CD4-positive, alpha-beta T cell (primary cell): ENCODE results near the gene TOB2. TPM values are rescaled to one million over a fixed set of nuclear protein-coding genes. Genes with fewer than 3 reads are reported as not detected.

Experiments
- ATAC-seq: fragments of 200-7000 bp; cut with Tn5 transposase; one replicate; pipeline ENCODE4 v1.10.0; 2022; ENCODE audit warnings: mild to moderate bottlenecking; ENCODE audit not compliant: poor library complexity
- CTCF ChIA-PET: fragments of 350-600 bp; sonication (Branson Sonifier 250); formaldehyde crosslinking; loops from one replicate; lab custom pipeline; 2021; ENCODE audit warnings: antibody characterized with exemption, inconsistent platforms; lab: Charles Lee
- POLR2A ChIA-PET: fragments of 350-600 bp; sonication (Branson Sonifier 250); formaldehyde crosslinking; loops from one replicate; lab custom pipeline; 2021; ENCODE audit warnings: antibody characterized with exemption, inconsistent platforms; lab: Charles Lee
- DNase-seq, 14 experiments: peaks; one replicate each; pipeline ENCODE4 v3.0.0-alpha.2; 2013 to 2020; ENCODE audit warnings: mixed read lengths in 2 of 14
- H3K27ac ChIP-seq, 2 donors: one replicate each; pipeline versions ENCODE4 v1.5.1 to v1.7.0; 2013; ENCODE audit warnings: low read length in 2 of 2, low read depth in 1 of 2, mild to moderate bottlenecking in 1 of 2
- H3K27me3 ChIP-seq, 2 experiments: 1 replicate in 1 of 2; 2 replicates in 1 of 2; pipeline versions ENCODE4 v1.6.1 to v1.7.0; 2013; ENCODE audit warnings: low read length in 2 of 2, control low read depth in 1 of 2, mild to moderate bottlenecking in 1 of 2, moderate library complexity in 1 of 2; ENCODE audit not compliant: insufficient read depth in 2 of 2, control insufficient read depth in 1 of 2
- H3K36me3 ChIP-seq: one replicate; pipeline ENCODE4 v1.6.1; 2013; ENCODE audit warnings: low read length, control low read depth; ENCODE audit not compliant: insufficient read depth
- H3K4me1 ChIP-seq: one replicate; pipeline ENCODE4 v1.6.1; 2013; ENCODE audit warnings: low read length, control low read depth; ENCODE audit not compliant: insufficient read depth
- H3K4me3 ChIP-seq: one replicate; pipeline ENCODE4 v1.5.1; 2013; ENCODE audit warnings: mild to moderate bottlenecking, low read length, moderate library complexity
- H3K9me3 ChIP-seq, 2 experiments: 1 replicate in 1 of 2; 2 replicates in 1 of 2; pipeline versions ENCODE4 v1.6.1 to v1.7.0; 2013; ENCODE audit warnings: low read length in 2 of 2, mild to moderate bottlenecking in 2 of 2, control low read depth in 1 of 2, moderate library complexity in 1 of 2; ENCODE audit not compliant: control insufficient read depth in 1 of 2, insufficient read depth in 1 of 2
- H3K27ac Mint-ChIP-seq: one replicate; pipeline ENCODE4 v1.8.0; 2020; ENCODE audit warnings: mixed read lengths
- H3K27me3 Mint-ChIP-seq: one replicate; pipeline ENCODE4 v1.8.0; 2021; ENCODE audit warnings: mixed read lengths
- H3K36me3 Mint-ChIP-seq: one replicate; pipeline ENCODE4 v1.8.0; 2021; ENCODE audit warnings: low read depth, mixed read lengths
- H3K4me1 Mint-ChIP-seq: one replicate; pipeline ENCODE4 v1.8.0; 2021; ENCODE audit warnings: low read depth, mixed read lengths
- H3K4me3 Mint-ChIP-seq: one replicate; pipeline ENCODE4 v1.8.0; 2020; ENCODE audit warnings: mild to moderate bottlenecking, mixed read lengths
- H3K9me3 Mint-ChIP-seq: one replicate; pipeline ENCODE4 v1.8.0; 2020; ENCODE audit warnings: mixed read lengths
- CTCF ChIP-seq: fragments of 200-600 bp; IDR thresholded peaks from one replicate; pipeline ENCODE4 v1.8.0; 2022; ENCODE audit warnings: antibody characterized with exemption, mild to moderate bottlenecking
- intact Hi-C, 2 experiments: fragments of 100-400 bp; cut with DNase I in 1 of 2; cut with micrococcal nuclease in 1 of 2; formaldehyde crosslinking; loops; one replicate each; pipeline versions ENCODE4 v1.15.1 to v1.9.0; 2023 to 2025; cut with DNase I, micrococcal nuclease
- total RNA-seq, 174 experiments: library from RNA in 2 of 174; stranded (reverse) in 2 of 174; gene quantifications; one replicate each; pipeline ENCODE4 v1.2.3 and lab custom pipeline; 2021 to 2026

Gene TOB2
- total RNA-seq, 2 experiments from 2014 or later, result 21.0 to 26.7 TPM

GRCh38 chr22:41401781-41402648 is 44.6 kb downstream of the TOB2 start:
- Histone ChIP-seq H3K9me3 (no peaks in the 10 kb centered on the region), H3K4me1 (peaks cover 11% of the 10 kb centered on the region), H3K27me3 (no peaks in the 10 kb centered on the region), H3K27ac (no peak overlapping the region), H3K4me3 (no peak overlapping the region), H3K36me3 (peaks cover 12% of the 10 kb centered on the region)
- no peaks in the 10 kb centered on the region for H3K27me3 Mint-ChIP-seq
- H3K27ac Mint-ChIP-seq, result no peak overlapping the region
- peaks cover 13% of the 10 kb centered on the region for H3K36me3 Mint-ChIP-seq
- intact Hi-C loops, result loop anchor here in 1 of 2 experiments (2.0 kb wide), 1 partner anchor 195 kb away; no protein-coding TSS in a partner anchor
- H3K4me3 Mint-ChIP-seq, result no peak overlapping the region
- peaks cover 6% of the 10 kb centered on the region for H3K4me1 Mint-ChIP-seq
- POLR2A ChIA-PET, result interaction anchor here (0.8 to 2.1 kb wide), 3 partner anchors 21 to 47 kb away, joined by 3 to 18 read pairs (median 9); partner anchors contain the start of genes TEF and TOB2
- H3K9me3 Mint-ChIP-seq, result no peaks in the 10 kb centered on the region
- no peak for TF ChIP-seq CTCF
- ATAC-seq (no peak), DNase-seq (no peak)
- CTCF ChIA-PET, result interaction anchor here (4.4 kb wide), 1 partner anchor 126 kb away, joined by 54 read pairs; no protein-coding TSS in a partner anchor

GRCh38 chr22:41398921-41399320 is 47.7 kb downstream of the TOB2 start:
- Histone ChIP-seq H3K9me3 (no peaks in the 10 kb centered on the region), H3K4me3 (no peak overlapping the region), H3K36me3 (peaks cover 39% of the 10 kb centered on the region), H3K27me3 (no peaks in the 10 kb centered on the region), H3K4me1 (peaks cover 4% of the 10 kb centered on the region), H3K27ac (no peak overlapping the region)
- ChIA-PET CTCF (no interaction called here), POLR2A (no interaction called here)
- Mint-ChIP-seq H3K36me3 (peaks cover 36% of the 10 kb centered on the region), H3K27ac (no peak overlapping the region), H3K27me3 (no peaks in the 10 kb centered on the region), H3K4me3 (no peak overlapping the region), H3K9me3 (no peaks in the 10 kb centered on the region), H3K4me1 (peaks cover 5% of the 10 kb centered on the region)
- ATAC-seq (no peak), DNase-seq (no peak)
- TF ChIP-seq CTCF, result no peak
- intact Hi-C loops, result no loop called here

GRCh38 chr22:41397143-41397811 is 49.3 kb downstream of the TOB2 start:
- intact Hi-C loops, result no loop called here
- no peaks in the 10 kb centered on the region for H3K4me1 ChIP-seq
- Mint-ChIP-seq H3K4me3 (no peak overlapping the region), H3K4me1 (no peaks in the 10 kb centered on the region), H3K36me3 (peaks cover 39% of the 10 kb centered on the region), H3K27me3 (no peaks in the 10 kb centered on the region), H3K9me3 (no peaks in the 10 kb centered on the region), H3K27ac (no peak overlapping the region)
- no peak for ATAC-seq
- no peak for DNase-seq
- no peak for TF ChIP-seq CTCF
- no peak overlapping the region for H3K27ac ChIP-seq
- ChIA-PET CTCF (no interaction called here), POLR2A (interaction anchor here (0.5 kb wide), 1 partner anchor 195 kb away, joined by 3 read pairs; no protein-coding TSS in a partner anchor)
- no peaks in the 10 kb centered on the region for H3K27me3 ChIP-seq
- H3K36me3 ChIP-seq, result peaks cover 40% of the 10 kb centered on the region
- H3K4me3 ChIP-seq, result no peak overlapping the region
- H3K9me3 ChIP-seq, result no peaks in the 10 kb centered on the region
